ENCODE measurements around the gene WDSUB1.

- no peak for TF ChIP-seq CTCF (IDR thresholded peaks at IDR 0.05; ENCODE audit: poor library complexity)
- TF ChIP-seq EZH2phosphoT487 (IDR thresholded peaks at IDR 0.05; ENCODE audit: low read depth, severe bottlenecking, unreplicated experiment), result no peak
- TF ChIP-seq EZH2 (IDR thresholded peaks at IDR 0.05; ENCODE audit: borderline replicate concordance), result no peak
These were observed 40.2 kb upstream of the WDSUB1 start for GRCh38 chr2:159326569-159327255.
